ENCODE data around the gene ZNF549. TPM values are rescaled to one million over a fixed set of nuclear protein-coding genes. Genes with fewer than 3 reads are reported as not detected.

The ZNF549 gene
- total RNA-seq, 2 donors from 2014 or later = 5.7 to 8.3 TPM

GRCh38 chr19:57552432-57552831 is 25.3 kb downstream of the ZNF549 start:
- H3K27me3 ChIP-seq (replicated peaks; ENCODE audit: insufficient read depth) = no peaks in the 10 kb centered on the region
- H3K9me3 ChIP-seq = peaks cover 84% of the 10 kb centered on the region
- no peak for ATAC-seq (ENCODE audit: insufficient number of reproducible peaks, low FRiP score, low read depth)
- TF ChIP-seq CTCF (IDR thresholded peaks at IDR 0.05) = no peak
- no peaks in the 10 kb centered on the region for H3K4me1 ChIP-seq (ENCODE audit: control insufficient read depth in 1 of 2, low read depth in 2 of 2)
- H3K36me3 ChIP-seq = peaks cover 89% of the 10 kb centered on the region
- DNase-seq (ENCODE audit: low spot score) = no peak
- no peak overlapping the region for H3K4me3 ChIP-seq
- no peak overlapping the region for H3K27ac ChIP-seq

GRCh38 chr19:57557659-57558058 is 30.5 kb downstream of the ZNF549 start:
- H3K36me3 ChIP-seq = peaks cover 39% of the 10 kb centered on the region
- H3K4me3 ChIP-seq = no peak overlapping the region
- no peak for TF ChIP-seq CTCF (IDR thresholded peaks at IDR 0.05)
- no peaks in the 10 kb centered on the region for H3K27me3 ChIP-seq (replicated peaks; ENCODE audit: insufficient read depth)
- ATAC-seq (ENCODE audit: insufficient number of reproducible peaks, low FRiP score, low read depth) (no peak), DNase-seq (ENCODE audit: low spot score) (no peak)
- H3K27ac ChIP-seq = no peak overlapping the region
- peaks cover 5 to 20% of the 10 kb centered on the region in 2 donors for H3K4me1 ChIP-seq (ENCODE audit: control insufficient read depth in 1 of 2, low read depth in 2 of 2)
- peaks cover 32% of the 10 kb centered on the region for H3K9me3 ChIP-seq

- ATAC-seq (ENCODE audit: insufficient number of reproducible peaks, low FRiP score, low read depth) = no peak
- peak overlapping the region; percentile 74 for H3K4me3 ChIP-seq
- H3K27me3 ChIP-seq (replicated peaks; ENCODE audit: insufficient read depth) = no peaks in the 10 kb centered on the region
- peaks cover 30% of the 10 kb centered on the region for H3K36me3 ChIP-seq
- no peak for DNase-seq (ENCODE audit: low spot score)
- peaks cover 23% of the 10 kb centered on the region for H3K9me3 ChIP-seq
- no peak overlapping the region for H3K27ac ChIP-seq
- TF ChIP-seq CTCF (IDR thresholded peaks at IDR 0.05) = no peak
- peaks cover 5 to 20% of the 10 kb centered on the region in 2 donors for H3K4me1 ChIP-seq (ENCODE audit: control insufficient read depth in 1 of 2, low read depth in 2 of 2)
Observed at GRCh38 chr19:57558525-57558924, 31.4 kb downstream of the ZNF549 start.

- no peak for TF ChIP-seq CTCF (IDR thresholded peaks at IDR 0.05)
Observed at GRCh38 chr19:57559008-57559403, 31.9 kb downstream of the ZNF549 start.

GRCh38 chr19:57559404-57560025 is 32.4 kb downstream of the ZNF549 start, which contains the start of gene ZNF550:
Gene ZNF550 (minus strand): TSS chr19:57559863. CDS start chr19:57559682, 181 bp downstream.
- Histone ChIP-seq H3K4me1 (ENCODE audit: control insufficient read depth in 1 of 2, low read depth in 2 of 2) (peaks cover 5 to 20% of the 10 kb centered on the region in 2 donors), H3K27ac (no peak within 1 kb of the TSS), H3K9me3 (peaks cover 19% of the 10 kb centered on the region), H3K4me3 (peak within 1 kb of the TSS; percentile 74), H3K36me3 (peaks cover 20% of the 10 kb centered on the region), H3K27me3 (replicated peaks; ENCODE audit: insufficient read depth) (no peaks in the 10 kb centered on the region)
- DNase-seq (ENCODE audit: low spot score) (peak; percentile 53), ATAC-seq (ENCODE audit: insufficient number of reproducible peaks, low FRiP score, low read depth) (no peak)
- no peak for TF ChIP-seq CTCF (IDR thresholded peaks at IDR 0.05)

More at GRCh38 chr19:57559008-57559403, 31.9 kb downstream of the ZNF549 start:
- no peak for ATAC-seq (ENCODE audit: insufficient number of reproducible peaks, low FRiP score, low read depth)
- peaks cover 5 to 20% of the 10 kb centered on the region in 2 donors for H3K4me1 ChIP-seq (ENCODE audit: control insufficient read depth in 1 of 2, low read depth in 2 of 2)
- peak overlapping the region; percentile 74 for H3K4me3 ChIP-seq
- no peak overlapping the region for H3K27ac ChIP-seq
- H3K27me3 ChIP-seq (replicated peaks; ENCODE audit: insufficient read depth) = no peaks in the 10 kb centered on the region
- no peak for DNase-seq (ENCODE audit: low spot score)
- H3K9me3 ChIP-seq = peaks cover 19% of the 10 kb centered on the region
- peaks cover 25% of the 10 kb centered on the region for H3K36me3 ChIP-seq
